Measurements from ENCODE around the gene CCDC167.

Gene CCDC167

DNA sequence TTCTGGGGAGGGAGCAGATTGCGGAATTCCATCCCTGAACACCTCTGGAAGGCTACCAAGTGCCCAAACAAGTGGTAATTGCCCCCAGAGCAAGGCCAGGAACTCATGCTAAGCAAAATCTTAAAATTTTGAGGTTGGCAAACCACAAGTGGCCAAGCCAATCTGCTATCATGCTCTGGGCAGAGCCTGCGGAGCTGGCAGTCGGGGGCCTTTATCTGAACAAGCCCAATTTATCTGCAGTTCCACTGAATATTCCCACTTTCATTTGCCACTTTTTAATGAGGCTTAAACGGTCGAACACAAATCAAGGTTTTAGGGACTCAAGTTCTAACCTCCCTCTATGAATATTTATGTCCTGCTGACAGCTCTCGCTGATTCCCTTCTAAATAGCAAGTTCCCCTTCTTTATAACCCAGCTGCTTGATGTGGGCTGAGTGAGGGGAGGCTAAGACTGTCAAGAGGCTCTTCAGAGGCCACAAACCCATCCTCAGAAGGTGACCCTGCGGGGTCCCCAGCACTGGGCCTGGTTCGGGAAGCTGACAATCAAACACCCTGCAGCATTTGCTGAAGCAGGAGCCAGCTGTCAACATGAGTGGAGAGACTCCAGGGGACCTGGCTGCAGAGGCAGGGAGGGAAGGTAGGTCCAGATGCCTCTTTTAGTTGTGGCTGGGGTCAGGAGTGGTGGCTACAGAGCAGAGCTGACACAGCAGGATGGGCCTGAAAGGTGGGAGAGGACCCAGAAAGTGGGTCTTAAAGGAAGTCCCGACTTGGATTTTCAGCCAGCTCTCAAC is 11.9 kb downstream of the CCDC167 start:
- FAIRE-seq: no peak

DNA sequence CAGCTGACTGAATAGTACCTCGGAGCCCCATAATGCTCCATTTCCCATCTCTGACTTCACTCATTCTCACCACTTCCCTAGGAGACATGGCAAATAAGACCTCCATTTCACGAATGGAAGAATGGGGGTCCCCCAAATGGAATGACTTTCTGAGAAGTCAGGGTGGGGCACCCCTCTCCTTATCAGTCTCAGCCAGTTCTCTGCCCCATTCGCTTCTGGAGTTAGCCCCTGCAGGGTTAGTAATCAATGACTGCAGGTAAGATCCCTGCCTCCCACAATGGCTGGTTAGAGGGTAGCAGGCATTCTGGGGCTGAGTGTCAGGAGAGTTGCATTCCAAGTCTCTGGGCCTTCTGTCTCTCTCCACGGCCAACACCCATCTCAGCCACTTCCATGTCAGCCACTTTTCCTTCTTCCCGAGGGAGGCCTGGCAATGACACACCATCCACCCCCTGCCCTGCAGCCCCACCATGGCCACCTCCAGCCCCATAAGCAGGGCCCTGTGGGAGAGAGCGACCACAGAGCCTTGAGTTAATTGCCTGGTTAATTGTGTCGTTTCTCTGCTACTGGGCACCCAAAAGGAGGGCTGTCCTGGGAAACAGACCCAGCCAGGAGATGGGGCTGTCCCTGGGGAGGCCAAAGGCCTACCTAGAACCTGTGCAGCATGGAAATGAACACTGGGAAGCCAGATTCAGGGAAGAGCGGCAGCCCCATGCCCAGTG is 13.4 kb downstream of the CCDC167 start:
- no peak for FAIRE-seq

DNA sequence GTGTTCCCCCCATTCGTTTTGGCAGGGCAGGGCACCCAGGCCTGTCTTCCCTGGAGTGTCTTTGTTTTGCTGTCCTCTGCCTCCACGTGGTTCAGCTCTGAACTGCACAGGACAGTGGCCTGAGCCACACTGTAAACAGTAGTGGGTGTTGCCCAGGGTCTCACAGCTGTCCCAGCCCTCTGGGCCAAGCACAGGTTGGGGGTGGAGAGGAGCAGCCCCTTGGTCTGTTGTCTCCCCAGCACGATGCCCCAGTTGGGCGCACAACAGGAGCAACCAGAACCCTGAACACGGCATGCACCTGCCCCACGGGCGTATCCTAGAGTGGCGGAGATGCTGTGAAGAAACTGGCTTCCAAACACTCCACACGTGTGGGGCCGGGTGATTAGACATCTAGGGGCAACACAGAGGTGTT is 14.4 kb downstream of the CCDC167 start:
- FAIRE-seq: no peak

DNA sequence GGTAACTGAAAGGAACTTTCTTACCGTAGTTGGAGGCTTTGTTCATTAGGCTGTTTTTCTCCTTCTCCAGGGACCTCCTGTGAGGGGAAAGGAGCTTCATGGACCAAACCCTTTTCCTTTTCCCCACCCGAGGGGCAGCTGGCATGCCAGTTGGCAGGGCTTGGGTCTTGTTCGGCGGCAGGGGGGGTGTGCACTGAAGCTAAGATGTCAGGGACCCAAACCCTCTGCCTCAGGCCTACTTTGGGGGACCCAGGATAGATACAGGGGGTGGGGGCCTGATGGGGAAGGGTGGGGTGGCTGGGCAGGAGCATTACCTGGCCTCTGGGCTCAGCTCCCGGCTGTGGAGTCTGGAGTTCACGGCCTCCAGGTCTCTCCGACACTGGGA is 14.9 kb downstream of the CCDC167 start:
- no peak for FAIRE-seq

DNA sequence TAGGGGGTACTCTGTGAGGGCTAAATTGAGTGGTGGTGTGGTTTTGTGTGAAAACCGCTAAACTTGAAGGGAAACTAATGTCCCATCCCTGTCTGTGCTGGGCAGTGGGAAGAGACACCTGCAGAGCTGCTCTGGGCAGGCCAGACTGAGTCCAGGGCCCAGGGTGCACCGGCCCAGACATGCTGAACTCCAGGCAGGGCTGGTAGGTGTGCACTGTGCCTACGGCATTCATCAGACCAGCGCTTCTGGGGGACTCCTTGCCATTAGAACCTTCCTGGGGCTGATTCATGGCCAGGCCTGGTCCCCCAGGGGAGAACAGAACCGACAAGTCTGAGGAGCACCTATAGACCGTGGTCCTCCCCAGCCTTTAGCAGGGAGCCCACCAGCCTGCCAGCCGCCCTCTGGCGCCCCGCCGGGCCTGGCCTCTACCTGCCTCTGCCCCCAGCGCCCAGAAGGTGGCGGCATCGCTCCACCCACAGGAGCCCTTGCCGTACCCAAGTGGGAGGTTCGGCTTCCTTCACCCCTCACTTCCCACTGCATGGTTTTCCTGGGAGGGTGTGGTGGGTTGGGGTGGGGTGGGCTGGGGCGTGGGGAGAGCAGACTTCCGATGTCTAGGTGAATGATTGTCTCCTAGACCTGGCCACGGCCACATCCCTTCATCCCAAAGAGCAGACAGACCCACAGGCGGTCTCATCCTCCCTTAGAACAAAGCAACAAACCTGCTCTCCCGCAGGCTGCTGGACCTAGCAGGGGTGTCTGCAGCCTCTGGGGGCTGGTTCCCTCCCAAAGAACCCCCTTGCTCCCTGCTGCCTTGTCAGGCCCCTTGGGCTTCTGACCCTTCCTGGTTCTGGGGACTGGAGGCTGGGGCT is 15.5 kb downstream of the CCDC167 start:
- no peak for FAIRE-seq

DNA sequence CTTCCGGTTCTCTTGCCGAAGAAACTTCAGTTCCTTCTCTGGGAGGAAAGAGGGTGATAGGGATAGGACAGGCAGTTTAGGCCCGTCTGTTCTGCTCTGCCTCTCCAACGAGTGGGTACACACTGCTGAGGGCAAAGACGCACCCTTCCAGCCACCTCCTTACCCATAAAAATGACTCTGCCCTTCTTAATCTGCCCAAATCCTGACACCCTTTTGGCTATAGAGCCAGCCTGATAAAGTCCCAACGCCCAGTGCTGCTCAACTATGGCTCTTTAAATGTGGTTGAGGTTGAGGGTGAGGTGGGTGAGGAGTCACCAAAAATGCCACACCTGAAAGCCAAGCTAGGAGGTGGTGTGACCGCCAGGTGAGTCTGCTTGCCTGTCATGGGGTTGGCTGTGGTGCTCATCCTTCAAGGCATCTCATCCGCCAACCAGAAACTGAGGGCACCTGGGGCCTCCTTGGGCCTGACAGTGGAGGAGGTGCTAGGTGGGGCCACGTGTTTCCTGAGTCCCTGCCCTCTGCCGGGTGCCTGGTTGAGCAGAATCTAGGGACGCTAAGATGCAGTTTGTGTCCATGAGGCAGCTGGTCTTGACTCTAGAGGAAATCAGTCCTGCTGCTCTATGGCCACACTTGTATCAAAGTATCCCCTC is 16.3 kb downstream of the CCDC167 start:
- no peak for FAIRE-seq

DNA sequence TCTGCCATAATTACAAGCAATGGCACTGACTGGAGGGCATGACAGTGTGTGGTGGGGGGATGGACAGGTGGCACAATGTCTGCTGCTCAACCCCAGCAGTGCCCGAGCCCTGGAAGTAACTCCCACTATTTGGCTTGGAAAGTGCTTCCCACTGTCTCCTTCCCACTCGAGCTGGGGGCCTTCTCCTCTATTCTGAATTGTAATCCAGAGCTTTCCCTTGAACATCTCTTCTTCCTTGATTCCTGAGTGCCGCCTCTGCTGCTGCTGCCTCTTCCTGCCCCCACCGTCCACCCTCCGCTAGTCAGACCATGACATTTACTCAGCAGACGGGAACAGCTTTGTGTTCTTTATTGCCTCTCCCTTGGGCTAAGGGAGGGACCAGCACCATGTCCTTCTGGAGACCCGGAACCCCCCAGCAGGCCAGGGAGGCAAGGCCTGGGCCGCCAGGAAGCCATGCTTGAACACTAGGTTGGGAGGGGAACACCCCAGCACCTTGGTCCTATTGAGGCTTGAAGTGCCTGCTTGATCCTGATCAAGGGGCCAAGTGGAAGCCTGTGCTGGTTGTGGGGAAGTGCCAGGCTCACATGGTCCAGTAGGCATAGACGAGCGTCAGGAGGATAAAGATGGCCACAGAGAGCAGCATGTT is 17.0 kb downstream of the CCDC167 start:
- no peak for FAIRE-seq

DNA sequence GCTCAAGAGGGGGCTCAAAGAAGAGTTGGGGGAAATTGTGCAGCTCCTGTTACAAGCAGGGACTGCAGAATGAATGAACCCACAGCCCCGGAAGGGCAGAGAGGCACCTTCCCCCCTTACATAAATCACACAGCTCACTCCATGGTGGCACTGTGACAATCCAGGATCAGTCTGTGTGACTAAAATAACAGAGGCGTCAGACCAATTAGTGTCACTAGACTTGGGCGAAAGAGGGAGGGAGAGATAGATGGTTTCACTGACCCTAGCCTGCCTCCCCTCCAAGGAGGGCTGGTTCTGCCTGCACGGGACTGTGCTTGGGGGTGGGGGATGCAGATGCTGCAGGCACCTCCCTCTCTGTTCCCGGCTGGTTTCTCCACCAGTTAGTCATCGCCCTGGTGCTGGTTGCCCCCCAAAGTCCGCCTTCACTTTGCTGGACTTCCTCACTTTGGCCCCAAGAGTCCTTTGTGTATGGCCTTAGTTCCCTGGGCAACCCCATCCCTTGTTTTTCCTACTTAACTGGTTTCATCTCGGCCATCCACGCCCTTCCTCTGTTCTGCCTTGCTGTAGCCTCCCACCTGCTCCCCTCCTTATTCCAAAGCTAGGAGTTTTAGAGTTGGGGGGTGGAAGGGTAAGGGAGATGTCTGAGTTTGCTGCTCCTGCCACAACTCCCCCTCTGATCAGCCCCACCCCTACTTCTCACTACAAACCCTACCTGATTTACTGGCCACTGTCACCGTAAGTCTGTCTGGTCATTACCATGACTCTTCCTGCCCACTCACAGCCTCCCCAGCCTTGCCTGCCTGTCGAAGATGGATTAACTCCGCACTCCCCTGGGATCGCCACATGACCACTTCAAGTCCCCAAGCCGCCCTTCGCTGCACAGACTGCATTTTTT is 17.7 kb downstream of the CCDC167 start:
- no peak for FAIRE-seq

DNA sequence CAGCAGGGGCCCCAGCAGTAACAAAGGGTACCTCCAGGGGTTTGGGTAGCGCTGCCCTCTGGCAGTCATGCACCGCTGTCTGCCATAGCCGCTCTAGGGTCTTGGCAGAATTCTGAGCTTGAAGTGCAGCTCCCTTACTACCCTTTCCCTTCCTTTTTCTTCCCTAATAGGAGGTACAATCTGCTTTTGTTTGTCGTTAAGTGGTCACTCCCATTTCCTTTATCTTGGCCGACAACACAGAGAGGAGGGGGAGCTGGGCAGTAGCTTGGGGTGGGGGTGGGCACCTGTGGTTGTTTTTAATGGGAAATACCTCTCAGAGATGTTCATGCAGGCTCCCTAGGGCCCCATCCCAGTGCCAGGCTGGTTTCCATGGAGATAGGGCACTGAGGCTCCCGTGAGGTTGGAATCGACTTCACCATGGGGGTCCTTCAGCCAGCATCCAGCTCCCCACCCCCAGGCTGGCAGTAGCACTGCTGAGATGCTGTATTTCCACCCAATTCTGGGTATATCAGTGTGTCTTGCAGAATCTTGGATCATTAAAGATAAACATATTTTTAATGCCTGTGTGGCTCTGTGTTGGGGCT is 18.6 kb downstream of the CCDC167 start:
- FAIRE-seq: no peak

DNA sequence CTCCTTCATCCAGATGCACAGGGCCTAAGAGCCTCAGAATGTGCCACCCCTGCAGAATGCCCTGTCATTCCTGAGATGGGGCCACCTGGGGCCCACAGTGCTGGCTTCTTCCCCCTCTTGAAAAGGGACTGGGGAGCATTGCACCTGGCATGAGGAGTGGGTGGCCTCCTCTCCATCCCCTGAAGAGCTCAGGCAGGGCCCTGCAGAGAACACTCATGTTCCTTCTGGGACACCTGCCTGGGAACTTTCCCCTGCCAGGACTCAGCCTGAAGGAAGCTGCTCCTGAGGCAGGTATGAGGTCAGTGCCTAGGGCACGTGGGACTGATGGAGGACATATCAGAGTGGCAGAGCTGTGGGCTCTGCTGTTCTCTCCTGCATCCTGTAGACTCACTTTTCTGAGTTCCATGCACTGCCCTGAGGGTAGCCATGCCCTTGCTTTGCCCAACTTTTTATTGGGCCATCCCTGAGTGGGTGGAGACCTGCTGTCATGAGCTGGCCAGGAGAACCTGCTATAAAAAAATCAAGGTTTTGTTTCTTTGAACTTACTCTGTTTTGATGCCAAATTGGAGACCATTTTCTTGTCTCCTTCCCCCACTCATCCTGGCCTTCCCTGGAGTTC is 19.5 kb downstream of the CCDC167 start:
- no peak for FAIRE-seq

DNA sequence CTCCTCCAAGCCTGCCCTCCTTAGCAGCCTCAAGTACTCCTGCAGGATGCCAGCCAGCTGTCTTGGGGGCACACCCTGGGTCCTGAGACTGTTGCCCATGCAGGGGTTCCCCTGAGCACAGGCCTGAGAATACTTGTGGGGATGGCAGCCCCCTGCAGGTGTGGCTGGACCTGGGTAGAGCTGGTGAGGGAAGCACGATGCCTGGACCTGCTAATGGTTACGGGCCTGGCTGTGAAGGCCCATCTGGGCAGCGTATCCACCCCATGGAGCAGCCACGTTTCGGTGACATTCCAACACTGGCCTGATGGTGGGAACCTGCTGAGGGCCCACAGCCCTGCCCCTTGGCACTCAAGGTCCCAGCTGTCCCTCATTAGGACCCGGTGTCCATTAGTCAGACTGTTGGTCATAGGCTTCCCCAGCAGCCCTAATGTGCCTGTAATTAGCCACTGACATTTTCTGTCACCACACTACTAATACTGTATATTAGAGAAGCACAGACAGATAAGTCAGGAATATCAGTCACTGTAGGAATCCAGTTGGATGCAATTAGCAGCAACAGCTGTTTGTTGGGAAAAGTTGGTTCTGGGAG is 20.3 kb downstream of the CCDC167 start:
- no peak for FAIRE-seq

DNA sequence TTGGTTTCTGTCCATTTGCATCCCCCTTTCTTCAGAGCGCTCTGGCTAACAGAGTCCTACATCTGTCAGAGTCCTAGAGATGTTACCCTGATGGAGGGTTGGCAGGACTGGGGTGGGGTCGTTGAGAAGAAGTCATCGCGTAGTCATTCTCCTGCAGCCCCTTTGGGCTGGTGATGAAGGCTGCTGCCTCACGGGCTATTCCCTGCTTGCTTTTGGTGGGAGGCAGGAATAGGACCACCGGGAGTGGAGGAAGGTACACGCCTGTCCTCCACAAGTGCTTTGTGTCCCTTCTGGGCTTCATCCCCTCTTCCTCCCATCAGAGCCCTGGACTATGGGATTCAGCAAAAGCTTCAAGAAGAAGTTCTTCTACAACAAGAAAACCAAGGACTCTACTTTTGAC is 20.9 kb downstream of the CCDC167 start:
- no peak for FAIRE-seq

DNA sequence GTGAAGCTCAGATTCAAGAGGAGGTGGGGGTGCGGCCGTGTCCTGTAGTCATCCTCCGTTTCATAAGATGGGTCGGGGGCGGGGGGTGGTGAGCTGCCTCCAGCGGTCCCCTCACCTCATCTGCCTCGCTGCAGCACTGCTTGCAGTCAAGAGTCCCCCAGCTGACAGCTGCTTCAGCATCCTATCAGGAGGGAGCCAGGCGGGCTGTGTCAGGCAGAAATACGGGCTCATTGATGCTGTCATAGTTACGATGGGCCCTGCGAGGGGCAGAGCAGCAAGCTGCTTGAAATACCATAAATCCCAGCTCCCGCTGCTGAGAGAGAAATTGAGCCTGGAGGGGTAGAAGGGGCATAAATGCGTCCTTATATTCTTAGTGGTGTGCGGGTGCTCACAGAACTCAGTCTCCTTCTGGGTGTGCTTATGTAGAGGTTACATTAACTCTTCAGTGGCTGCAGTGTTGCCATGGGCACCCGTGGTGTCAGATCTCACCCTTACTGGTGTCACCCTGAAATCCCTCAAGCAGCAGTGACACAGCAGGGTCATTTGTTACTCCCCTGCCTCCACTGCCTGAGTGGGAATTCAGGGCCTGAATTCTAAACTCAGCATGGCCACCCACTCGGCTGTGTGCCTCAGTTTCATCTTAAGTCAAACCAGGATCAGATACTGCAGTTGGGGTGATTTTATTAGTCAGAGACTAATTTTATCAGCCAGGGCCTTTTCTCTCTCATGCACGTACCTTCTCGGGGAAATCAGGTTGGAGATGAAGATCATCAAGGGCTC is 21.8 kb downstream of the CCDC167 start:
- no peak for FAIRE-seq

DNA sequence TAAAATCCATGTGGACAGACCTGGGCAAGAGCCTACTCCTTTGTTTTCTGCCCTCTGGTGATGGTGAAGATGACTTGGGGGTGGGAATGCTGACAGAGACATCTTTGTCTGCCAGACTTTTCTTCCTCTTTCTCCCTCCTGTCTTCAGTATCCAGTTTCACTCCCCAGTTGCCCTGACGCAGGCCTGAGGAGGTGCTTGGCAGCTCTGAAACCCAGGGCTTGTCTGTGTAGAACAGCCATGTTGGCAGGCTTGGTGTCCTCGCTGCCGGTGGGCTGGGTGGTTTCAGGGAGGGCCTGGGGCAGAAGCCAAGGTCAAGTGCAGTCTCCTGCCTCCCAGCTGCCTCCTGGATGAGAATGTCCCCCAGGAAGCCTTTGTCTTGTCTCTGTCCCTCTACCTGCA is 22.5 kb downstream of the CCDC167 start:
- FAIRE-seq: no peak

DNA sequence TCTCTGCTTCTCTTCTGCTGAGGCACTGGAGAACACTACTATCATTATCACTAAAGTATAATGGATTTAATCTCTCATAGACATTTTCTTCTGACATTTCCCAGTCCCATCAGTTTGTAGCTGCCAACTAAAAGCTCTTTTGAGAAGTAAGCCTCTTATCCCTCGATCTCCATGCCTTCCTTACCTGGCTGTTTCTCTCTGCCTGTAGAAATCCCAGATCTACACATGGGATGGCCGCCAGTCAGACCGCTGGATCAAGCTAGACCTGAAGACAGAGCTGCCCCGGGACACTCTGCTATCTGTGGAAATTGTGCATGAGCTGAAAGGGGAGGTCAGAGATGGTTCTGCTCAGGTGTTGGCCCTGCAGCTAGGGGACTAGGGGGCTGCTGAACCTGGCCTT is 25.4 kb downstream of the CCDC167 start:
- no peak for FAIRE-seq

DNA sequence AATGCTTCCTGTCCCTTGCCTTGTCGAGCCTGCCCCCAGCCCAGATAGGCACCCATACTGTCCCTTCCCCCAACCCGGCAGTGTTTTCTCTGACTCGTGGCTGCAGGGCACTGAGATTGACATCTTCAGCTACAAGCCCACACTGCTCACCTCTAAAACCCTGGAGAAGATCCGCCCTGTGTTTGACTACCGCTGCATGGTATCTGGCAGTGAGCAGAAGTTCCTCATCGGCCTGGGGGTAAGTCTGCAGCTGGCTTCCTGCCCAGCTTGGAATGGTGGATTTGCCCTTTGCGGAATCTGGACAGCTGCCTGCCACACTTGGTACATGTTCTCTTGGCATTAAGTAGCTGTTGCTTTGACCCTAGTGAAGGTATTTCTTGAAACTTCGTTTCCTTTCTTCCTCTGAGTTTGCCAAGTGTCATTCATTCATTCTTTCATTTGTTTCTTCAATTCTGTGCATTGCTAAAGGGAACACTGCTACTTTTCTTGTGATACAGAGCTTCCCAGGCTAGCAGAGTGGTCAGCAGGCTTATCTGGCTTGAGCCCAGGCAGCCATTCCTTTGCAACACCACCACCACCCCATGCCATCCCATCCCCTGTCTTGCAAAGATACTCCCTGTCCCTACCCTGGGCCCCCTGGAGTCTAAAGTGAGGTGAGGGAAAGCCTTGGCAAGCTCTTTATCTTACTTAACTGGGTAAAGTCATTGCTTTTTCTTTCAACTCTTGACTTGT is 26.2 kb downstream of the CCDC167 start:
- FAIRE-seq: no peak

DNA sequence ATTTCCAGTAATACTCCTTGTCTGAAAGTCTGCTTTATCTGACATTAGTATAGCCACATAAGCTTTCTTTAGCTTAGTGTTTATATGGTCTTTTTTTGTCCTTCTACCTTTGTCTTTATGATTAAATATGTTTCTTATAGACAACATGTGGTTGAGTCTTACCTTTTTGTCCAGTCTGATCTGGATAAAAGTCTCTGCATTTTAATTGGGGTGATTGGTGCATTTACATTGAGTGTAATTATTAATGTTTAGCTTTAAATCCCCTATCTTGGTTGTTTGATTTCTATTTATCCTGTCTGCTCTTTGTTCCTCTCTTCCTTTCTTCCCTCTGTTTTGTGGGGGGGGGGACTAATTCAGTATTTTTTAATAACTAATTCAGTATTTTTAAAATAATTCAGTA is 32.0 kb downstream of the CCDC167 start:
- FAIRE-seq: no peak

DNA sequence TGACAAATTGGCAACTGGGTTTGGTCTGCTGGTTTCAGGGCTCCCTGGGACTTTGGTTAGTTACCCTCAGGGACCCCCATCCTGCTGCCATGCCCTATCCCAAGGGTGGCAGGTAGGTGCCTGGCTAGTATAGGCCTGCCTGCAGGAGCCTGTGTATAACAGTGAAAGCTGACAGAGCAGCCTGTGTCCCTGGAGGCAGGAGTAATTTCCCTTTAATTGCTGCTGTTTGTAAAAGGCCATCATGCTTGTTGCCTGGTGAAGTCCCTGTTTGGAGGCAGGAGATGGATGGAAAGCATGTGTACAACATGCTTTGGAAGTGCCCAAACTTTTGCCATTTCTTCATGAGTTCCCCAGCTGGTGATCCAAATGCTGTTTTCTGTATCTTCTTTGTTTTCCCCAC is 36.6 kb downstream of the CCDC167 start:
- no peak for FAIRE-seq

DNA sequence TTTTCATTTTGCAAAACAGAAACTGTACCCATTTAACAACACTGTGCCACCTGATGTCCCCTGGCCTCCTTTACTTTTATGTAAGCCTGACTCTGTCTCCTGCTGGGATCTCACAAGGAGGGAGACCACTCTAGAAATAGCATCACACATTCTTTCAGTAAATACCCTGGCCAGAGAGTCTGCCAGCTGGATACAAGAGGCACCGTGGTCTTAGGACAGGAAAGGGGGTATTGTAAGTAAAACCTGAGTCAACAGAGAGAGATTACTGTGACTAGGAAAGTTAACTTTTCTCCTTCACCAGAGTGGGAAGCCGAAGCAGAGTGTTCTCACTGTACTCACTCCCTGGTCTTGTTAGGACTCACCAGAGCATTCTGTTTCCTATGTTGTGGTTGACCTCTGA is 38.9 kb downstream of the CCDC167 start:
- no peak for FAIRE-seq
